Stimulated activated CD4-positive, alpha-beta T cell treated with anti-CD3 and anti-CD28 coated beads, TNF-alpha, amount 100 ng/mL, for 24 hours (primary cell): ENCODE data around the gene TMEM156.
"Not testable (repeated sequence)": the region's sequence is repeated elsewhere in the genome, so short reads cannot be mapped to it uniquely, and the experiment has no call there.

ENCODE experiments used
- DNase-seq, 3 experiments: peaks; one replicate each; pipeline ENCODE4 v3.0.0-alpha.2; 2020; ENCODE audit warnings: low read depth in 3 of 3

The TMEM156 gene

GRCh38 chr4:39043861-39044363 lies 11.7 kb upstream of the TMEM156 start:
- DNase-seq = no peak

GRCh38 chr4:39043058-39043860 lies 11.1 kb upstream of the TMEM156 start:
- no peak for DNase-seq

- no peak for DNase-seq
Observed at GRCh38 chr4:39042366-39042765, 10.2 kb upstream of the TMEM156 start.

- no peak for DNase-seq
Observed at GRCh38 chr4:39039108-39039507, 6.9 kb upstream of the TMEM156 start.

GRCh38 chr4:39037941-39038340 lies 5.7 kb upstream of the TMEM156 start:
- no peak for DNase-seq

GRCh38 chr4:39037491-39037825 lies 5.2 kb upstream of the TMEM156 start:
- no peak for DNase-seq

- DNase-seq = no peak
Observed at GRCh38 chr4:39036172-39036571, 4.0 kb upstream of the TMEM156 start.

GRCh38 chr4:39031590-39032020 lies 604 bp downstream of the TMEM156 start:
- not testable (repeated sequence) for DNase-seq

GRCh38 chr4:39030725-39031124 lies 1.5 kb downstream of the TMEM156 start:
- DNase-seq = no peak

- no peak for DNase-seq
Observed at GRCh38 chr4:39029752-39030694, 2.2 kb downstream of the TMEM156 start.

GRCh38 chr4:39026096-39026495 lies 6.1 kb downstream of the TMEM156 start:
- no peak for DNase-seq

GRCh38 chr4:39025552-39026085 lies 6.6 kb downstream of the TMEM156 start:
- DNase-seq = no peak

GRCh38 chr4:39024311-39024865 lies 7.8 kb downstream of the TMEM156 start:
- DNase-seq = no peak

- DNase-seq = no peak
Observed at GRCh38 chr4:39023059-39023458, 9.2 kb downstream of the TMEM156 start.

GRCh38 chr4:39022241-39022640 lies 10.0 kb downstream of the TMEM156 start:
- no peak for DNase-seq

- no peak for DNase-seq
Observed at GRCh38 chr4:39021631-39022030, 10.6 kb downstream of the TMEM156 start.

GRCh38 chr4:39020130-39020529 lies 12.1 kb downstream of the TMEM156 start:
- DNase-seq = no peak

- DNase-seq = no peak
Observed at GRCh38 chr4:39014028-39014427, 18.2 kb downstream of the TMEM156 start.

- no peak for DNase-seq
Observed at GRCh38 chr4:39004758-39005157, 27.5 kb downstream of the TMEM156 start.

GRCh38 chr4:39002058-39002457 lies 30.2 kb downstream of the TMEM156 start:
- DNase-seq = not testable (repeated sequence)

GRCh38 chr4:38995660-38996005 lies 36.6 kb downstream of the TMEM156 start:
- no peak for DNase-seq

GRCh38 chr4:38994135-38994534 lies 38.1 kb downstream of the TMEM156 start:
- DNase-seq = no peak
